NB4 (cell line): ENCODE data around the gene KCNJ12.

ENCODE experiments used
- CTCF ChIP-seq: IDR thresholded peaks from one replicate; pipeline ENCODE4 v1.5.1; 2012; ENCODE audit warnings: low read depth, low read length
- POLR2A ChIP-seq: IDR thresholded peaks from 2 replicates; pipeline ENCODE4 v1.6.1; 2011; ENCODE audit warnings: mild to moderate bottlenecking; ENCODE audit not compliant: insufficient read length; ENCODE audit errors: extremely low read depth

- TF ChIP-seq CTCF: no peak
- TF ChIP-seq POLR2A: no peak
These were observed 3.0 kb downstream of the KCNJ12 start for GRCh38 chr17:21379080-21379711.
